Brain pericyte (primary cell): Measurements from ENCODE around the gene SPEN.
"Not testable (repeated sequence)": the region's sequence is repeated elsewhere in the genome, so short reads cannot be mapped to it uniquely, and the experiment has no call there.

Experiments used
- DNase-seq: peaks from one replicate; pipeline ENCODE4 v3.0.0-alpha.2; 2012; ENCODE audit warnings: low read depth, low spot score

Gene SPEN, protein sequence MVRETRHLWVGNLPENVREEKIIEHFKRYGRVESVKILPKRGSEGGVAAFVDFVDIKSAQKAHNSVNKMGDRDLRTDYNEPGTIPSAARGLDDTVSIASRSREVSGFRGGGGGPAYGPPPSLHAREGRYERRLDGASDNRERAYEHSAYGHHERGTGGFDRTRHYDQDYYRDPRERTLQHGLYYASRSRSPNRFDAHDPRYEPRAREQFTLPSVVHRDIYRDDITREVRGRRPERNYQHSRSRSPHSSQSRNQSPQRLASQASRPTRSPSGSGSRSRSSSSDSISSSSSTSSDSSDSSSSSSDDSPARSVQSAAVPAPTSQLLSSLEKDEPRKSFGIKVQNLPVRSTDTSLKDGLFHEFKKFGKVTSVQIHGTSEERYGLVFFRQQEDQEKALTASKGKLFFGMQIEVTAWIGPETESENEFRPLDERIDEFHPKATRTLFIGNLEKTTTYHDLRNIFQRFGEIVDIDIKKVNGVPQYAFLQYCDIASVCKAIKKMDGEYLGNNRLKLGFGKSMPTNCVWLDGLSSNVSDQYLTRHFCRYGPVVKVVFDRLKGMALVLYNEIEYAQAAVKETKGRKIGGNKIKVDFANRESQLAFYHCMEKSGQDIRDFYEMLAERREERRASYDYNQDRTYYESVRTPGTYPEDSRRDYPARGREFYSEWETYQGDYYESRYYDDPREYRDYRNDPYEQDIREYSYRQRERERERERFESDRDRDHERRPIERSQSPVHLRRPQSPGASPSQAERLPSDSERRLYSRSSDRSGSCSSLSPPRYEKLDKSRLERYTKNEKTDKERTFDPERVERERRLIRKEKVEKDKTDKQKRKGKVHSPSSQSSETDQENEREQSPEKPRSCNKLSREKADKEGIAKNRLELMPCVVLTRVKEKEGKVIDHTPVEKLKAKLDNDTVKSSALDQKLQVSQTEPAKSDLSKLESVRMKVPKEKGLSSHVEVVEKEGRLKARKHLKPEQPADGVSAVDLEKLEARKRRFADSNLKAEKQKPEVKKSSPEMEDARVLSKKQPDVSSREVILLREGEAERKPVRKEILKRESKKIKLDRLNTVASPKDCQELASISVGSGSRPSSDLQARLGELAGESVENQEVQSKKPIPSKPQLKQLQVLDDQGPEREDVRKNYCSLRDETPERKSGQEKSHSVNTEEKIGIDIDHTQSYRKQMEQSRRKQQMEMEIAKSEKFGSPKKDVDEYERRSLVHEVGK (N-terminal part only)

GRCh38 chr1:15847100-15847892, at the start of gene SPEN:
Gene SPEN, plus strand, starts transcription at chr1:15847707. Its CDS starts 361 bp downstream, at chr1:15848068.
- DNase-seq, result peak; percentile 87

DNA sequence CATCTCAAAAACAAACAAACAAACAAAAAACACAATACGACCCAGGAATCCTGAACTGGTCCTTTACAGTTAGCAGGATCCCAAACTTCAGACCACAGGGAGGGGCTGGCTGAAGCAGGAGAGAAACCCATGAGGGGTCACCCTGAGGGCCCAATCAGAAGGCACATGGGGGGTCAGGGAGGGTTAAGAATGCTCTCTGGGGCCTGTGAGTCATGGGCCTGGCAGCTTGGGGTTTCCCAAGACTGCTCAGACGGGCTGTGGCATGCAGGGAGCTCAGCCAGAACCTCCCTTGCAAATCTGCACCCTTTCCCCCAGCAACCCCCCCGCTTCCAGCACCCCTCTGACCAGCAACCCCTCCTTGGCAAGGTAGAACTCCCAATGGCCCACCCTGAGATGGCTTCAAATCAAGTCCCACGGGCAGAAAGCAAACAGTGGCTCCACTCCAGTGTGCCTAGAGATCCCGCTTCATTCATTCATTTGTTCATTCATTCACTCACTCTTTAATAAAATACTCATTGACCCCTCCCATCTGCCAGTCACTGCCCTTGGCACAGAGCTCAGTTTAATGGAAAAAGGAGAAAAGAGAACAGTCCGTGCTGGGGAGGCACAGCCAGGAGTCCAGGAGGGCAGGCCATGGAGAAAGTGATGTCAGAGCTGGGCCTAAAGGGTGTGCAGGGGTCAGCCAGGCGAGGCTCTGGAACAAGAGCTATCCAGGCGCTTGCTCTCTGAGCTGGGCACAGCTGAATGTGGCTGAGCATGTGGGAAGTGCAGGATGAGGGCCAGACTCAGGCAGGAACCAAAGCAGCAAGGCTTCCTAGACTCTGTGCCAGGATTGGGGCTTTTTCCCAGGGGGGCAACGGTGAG, 48.3 kb upstream of the SPEN start:
- DNase-seq, result peak; percentile 76

GRCh38 chr1:15799928-15800835, 47.3 kb upstream of the SPEN start:
- DNase-seq, result no peak

- DNase-seq, result no peak
Observed at GRCh38 chr1:15802234-15802965, 45.1 kb upstream of the SPEN start.

- no peak for DNase-seq
Observed at GRCh38 chr1:15803380-15803779, 44.1 kb upstream of the SPEN start.

GRCh38 chr1:15804060-15804459, 43.4 kb upstream of the SPEN start:
- no peak for DNase-seq

DNA sequence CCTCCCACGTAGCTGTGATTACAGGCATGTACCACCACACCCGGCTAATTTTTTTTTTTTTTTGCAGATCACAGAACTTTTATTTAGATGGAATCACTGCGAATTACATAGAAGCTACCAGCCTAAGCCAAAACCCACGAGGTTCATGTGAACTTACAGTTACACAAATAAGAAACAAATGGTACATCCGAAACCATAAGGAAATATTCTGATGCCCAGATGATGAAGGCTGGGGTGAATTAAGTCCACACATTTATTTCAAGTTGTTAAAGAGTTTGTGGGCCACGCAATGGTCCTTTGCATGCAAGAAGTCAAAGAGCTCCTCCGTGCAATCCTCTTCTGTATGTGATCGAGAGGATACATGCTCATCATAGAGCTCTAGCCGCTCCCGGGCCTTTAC, 40.4 kb upstream of the SPEN start:
- no peak for DNase-seq

DNA sequence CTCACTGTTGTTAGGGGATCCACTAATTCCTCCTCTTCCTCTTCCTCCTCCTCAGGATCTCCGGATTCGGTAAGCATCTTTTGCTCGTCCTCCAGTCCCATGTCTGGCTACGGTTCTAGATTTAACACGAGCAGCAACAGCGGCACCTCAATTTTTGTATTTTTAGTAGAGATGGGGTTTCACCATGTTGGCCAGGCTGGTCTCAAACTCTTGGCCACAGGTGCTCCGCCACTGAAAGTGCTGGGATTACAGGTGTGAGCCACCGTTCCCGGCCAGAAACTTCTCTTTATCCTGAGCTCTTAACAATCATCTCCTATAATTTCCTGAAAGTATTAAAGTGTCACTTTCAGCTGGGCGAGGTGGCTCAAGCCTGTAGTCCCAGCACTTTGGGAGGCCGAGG, 40.0 kb upstream of the SPEN start, which contains the start of gene UQCRHL:
Gene UQCRHL, minus strand, starts transcription at position 101 of the 400 bp plus-strand sequence. Its CDS starts 0 bp downstream, at position 101.
- not testable (repeated sequence) for DNase-seq

GRCh38 chr1:15808955-15809354, 38.6 kb upstream of the SPEN start:
- DNase-seq, result no peak

DNA sequence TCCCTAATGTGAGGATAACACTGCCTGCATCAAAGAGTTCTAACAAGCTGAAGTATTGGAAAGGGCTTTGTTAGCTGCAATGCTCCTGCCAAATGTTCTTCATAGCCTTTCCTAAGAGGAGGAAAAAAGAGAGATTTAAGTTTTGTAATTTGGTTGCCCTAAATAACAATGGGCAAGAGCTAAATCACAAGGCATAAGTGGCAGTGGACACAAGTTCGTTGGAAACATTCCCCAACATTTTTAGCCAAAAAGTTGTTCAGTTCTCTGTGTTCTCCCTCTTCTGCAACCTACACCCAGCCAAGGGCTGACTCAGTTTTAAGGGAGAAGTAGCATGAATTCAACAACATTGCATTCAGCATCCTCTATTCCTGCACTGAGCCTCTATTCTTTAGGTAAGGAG, 37.4 kb upstream of the SPEN start:
- DNase-seq, result no peak

DNA sequence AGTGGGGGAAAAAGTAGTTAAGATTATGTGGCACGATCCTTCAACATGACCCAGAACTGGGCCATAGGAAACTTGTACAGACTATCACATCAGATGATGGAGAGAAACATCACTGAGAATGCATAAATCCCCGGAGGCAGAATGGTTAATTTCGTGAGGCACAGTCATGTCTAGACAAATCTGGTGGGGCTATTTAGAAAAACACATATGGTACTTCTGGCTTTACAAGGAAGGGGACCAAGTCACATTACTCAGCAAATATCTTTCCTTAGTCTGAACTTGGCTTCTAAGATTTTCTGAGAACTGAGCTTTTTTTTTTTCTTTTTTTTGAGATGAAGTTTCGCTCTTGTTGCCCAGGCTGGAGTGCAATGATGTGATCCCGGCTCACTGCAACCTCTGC, 30.8 kb upstream of the SPEN start:
- DNase-seq, result no peak

- DNase-seq, result no peak
Observed at GRCh38 chr1:15820478-15820877, 27.0 kb upstream of the SPEN start.

- DNase-seq, result no peak
Observed at GRCh38 chr1:15825800-15826199, 21.7 kb upstream of the SPEN start.

DNA sequence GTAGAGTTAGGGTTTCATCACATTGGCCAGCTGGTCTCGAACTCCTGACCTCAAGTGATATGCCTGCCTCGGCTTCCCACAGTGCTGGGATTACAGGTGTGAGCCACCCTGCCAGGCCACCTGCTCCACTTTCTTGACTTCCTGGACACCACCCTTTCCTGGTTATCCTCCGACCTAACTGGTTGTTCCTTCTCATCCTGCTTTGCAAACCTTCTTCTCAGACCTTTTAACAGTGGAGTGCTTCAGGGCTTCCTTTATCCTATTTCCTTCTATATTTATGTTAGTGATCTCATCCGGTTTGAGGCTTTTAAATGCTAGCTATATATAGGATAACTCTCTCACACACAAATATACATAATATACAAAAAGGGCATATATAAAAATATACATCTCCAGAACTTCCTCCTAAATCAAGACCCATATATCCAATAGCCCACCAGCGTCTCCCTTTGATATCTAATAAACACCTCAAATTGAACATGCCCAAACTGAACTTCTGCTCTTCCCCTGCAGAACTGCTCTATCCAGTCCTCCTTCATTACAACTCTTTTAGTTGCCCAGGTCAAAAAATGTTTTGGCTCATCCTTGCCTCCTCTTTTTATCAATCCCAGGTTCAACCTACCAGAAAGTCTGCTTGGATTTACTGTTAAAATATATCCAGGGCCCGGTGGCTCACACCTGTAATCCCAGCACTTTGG, 20.5 kb upstream of the SPEN start:
- no peak for DNase-seq

DNA sequence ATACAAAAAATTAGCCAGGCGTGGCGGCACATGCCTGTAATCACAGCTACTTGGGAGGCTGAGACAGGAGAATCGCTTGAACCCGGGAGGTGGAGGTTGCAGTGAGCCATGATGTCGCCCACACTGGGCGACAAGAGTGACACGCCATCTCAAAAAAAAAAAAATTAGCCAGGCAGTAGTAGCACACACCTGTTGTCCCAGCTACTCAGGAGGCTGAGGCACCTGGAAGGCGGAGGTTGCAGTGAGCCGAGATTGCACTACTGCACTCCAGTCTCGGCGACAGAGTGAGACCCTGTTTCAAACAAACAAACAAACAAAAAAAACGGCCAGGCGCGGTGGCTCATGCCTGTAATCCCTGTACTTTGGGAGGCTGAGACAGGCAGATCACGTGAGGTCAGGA, 19.9 kb upstream of the SPEN start:
- DNase-seq, result not testable (repeated sequence)

DNA sequence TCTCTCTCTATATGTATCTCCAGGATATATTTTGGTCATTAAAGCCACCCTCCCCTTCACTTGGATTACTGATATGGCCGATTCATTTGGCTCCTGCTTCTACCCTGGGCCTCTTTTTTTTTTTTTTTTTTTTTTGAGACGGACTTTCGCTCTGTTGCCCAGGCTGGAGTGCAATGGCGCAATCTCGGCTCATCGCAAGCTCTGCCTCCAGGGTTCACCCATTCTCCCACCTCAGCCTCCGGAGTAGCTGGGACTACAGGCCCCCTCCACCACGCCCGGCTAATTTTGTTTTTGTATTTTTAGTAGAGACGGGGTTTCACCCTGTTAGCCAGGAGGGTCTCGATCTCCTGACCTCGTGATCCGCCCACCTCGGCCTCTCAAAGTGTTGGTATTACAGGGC, 18.6 kb upstream of the SPEN start:
- DNase-seq, result not testable (repeated sequence)

DNA sequence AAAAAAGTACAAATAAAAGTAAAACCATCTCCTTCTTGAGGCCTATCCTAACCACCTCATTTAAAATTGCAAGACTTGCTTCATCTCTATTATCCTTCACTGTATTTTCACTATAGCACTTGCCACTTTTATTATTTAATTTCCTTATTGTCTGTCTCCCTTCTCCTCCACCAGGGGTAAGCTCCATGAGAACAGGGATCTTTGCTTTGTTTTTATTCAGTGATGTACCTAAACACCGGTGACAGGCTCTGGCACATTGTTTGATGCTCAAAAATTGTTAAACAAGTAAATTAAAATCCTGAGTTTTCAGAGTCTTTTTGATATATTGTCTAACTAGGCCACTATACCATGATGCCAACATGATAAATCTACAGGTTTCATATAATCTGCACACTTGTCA, 17.2 kb upstream of the SPEN start:
- no peak for DNase-seq
